ENCODE results near the gene HSPB9.
A peak's percentile ranks its signal among the peaks of the same experiment; 100 is the strongest.
"Not testable (repeated sequence)": the region's sequence is repeated elsewhere in the genome, so short reads cannot be mapped to it uniquely, and the experiment has no call there.

The HSPB9 gene

GRCh38 chr17:42120161-42120769, 2.3 kb upstream of the HSPB9 start:
- DNase-seq (ENCODE audit: low read depth): no peak

- peak; percentile 51 for DNase-seq (ENCODE audit: low read depth)
These were observed 1.5 kb upstream of the HSPB9 start, which contains the start of gene KAT2A for GRCh38 chr17:42120770-42121769. TSS of gene KAT2A (minus strand) at chr17:42121367. CDS start at chr17:42121304, 63 bp downstream.

GRCh38 chr17:42124256-42124655, 1.7 kb downstream of the HSPB9 start:
- DNase-seq (ENCODE audit: low read depth): no peak

- DNase-seq (ENCODE audit: low read depth): no peak
These were observed 3.0 kb downstream of the HSPB9 start for GRCh38 chr17:42125565-42125964.

- DNase-seq (ENCODE audit: low read depth): no peak
These were observed 4.2 kb downstream of the HSPB9 start for GRCh38 chr17:42126836-42127235.

GRCh38 chr17:42127414-42127813, 4.8 kb downstream of the HSPB9 start:
- DNase-seq (ENCODE audit: low read depth): no peak

- no peak for DNase-seq (ENCODE audit: low read depth)
These were observed 6.7 kb downstream of the HSPB9 start for GRCh38 chr17:42129109-42129837.

GRCh38 chr17:42130310-42130936, 7.8 kb downstream of the HSPB9 start:
- no peak for DNase-seq (ENCODE audit: low read depth)

- no peak for DNase-seq (ENCODE audit: low read depth)
These were observed 8.6 kb downstream of the HSPB9 start for GRCh38 chr17:42131232-42131631.

- no peak for DNase-seq (ENCODE audit: low read depth)
These were observed 9.4 kb downstream of the HSPB9 start for GRCh38 chr17:42131981-42132432.

GRCh38 chr17:42132941-42133340, 10.3 kb downstream of the HSPB9 start:
- DNase-seq (ENCODE audit: low read depth): no peak

GRCh38 chr17:42133461-42134041, 10.9 kb downstream of the HSPB9 start:
- peak; percentile 26 for DNase-seq (ENCODE audit: low read depth)

GRCh38 chr17:42135151-42135550, 12.5 kb downstream of the HSPB9 start:
- no peak for DNase-seq (ENCODE audit: low read depth)

- DNase-seq (ENCODE audit: low read depth): no peak
These were observed 13.4 kb downstream of the HSPB9 start for GRCh38 chr17:42135664-42136653.

- no peak for DNase-seq (ENCODE audit: low read depth)
These were observed 14.0 kb downstream of the HSPB9 start for GRCh38 chr17:42136654-42137051.

- no peak for DNase-seq (ENCODE audit: low read depth)
These were observed 16.3 kb downstream of the HSPB9 start for GRCh38 chr17:42138749-42139492.

GRCh38 chr17:42140690-42141089, 18.1 kb downstream of the HSPB9 start:
- DNase-seq (ENCODE audit: low read depth): not testable (repeated sequence)

GRCh38 chr17:42141382-42141781, 18.8 kb downstream of the HSPB9 start:
- no peak for DNase-seq (ENCODE audit: low read depth)

GRCh38 chr17:42142371-42142896, 19.8 kb downstream of the HSPB9 start:
- no peak for DNase-seq (ENCODE audit: low read depth)
